Central memory CD4-positive, alpha-beta T cell (primary cell): Measurements from ENCODE around the gene PANK1.

Experiments used
- DNase-seq: peaks from one replicate; pipeline ENCODE4 v3.0.0; 2022
- total RNA-seq, 3 experiments: gene quantifications; one replicate each; lab custom pipeline; 2026; lab: John Stamatoyannopoulos, UW

The PANK1 gene
- 3.3 to 5.1 (median 4.4) reads per million in 3 experiments for total RNA-seq

GRCh38 chr10:89644967-89645741 is at the start of gene PANK1:
TSS of gene PANK1 (minus strand) at chr10:89645242. CDS start at chr10:89644891, 351 bp downstream.
- DNase-seq = peak; percentile 68

- DNase-seq = no peak
These were observed 48.1 kb upstream of the PANK1 start for GRCh38 chr10:89693176-89693575.

GRCh38 chr10:89692416-89692815 is 47.4 kb upstream of the PANK1 start:
- no peak for DNase-seq

GRCh38 chr10:89690027-89690426 is 45.0 kb upstream of the PANK1 start:
- DNase-seq = no peak

GRCh38 chr10:89685936-89686335 is 40.9 kb upstream of the PANK1 start:
- DNase-seq = no peak

- DNase-seq = no peak
These were observed 39.6 kb upstream of the PANK1 start for GRCh38 chr10:89684604-89685003.

GRCh38 chr10:89683883-89684282 is 38.8 kb upstream of the PANK1 start:
- DNase-seq = no peak

GRCh38 chr10:89679986-89680385 is 34.9 kb upstream of the PANK1 start:
- DNase-seq = no peak

- DNase-seq = no peak
These were observed 32.3 kb upstream of the PANK1 start for GRCh38 chr10:89677341-89677740.

GRCh38 chr10:89670926-89671325 is 25.9 kb upstream of the PANK1 start:
- DNase-seq = no peak

- DNase-seq = no peak
These were observed 24.9 kb upstream of the PANK1 start for GRCh38 chr10:89669985-89670384.

GRCh38 chr10:89668386-89669071 is 23.5 kb upstream of the PANK1 start:
- no peak for DNase-seq

- DNase-seq = no peak
These were observed 21.1 kb upstream of the PANK1 start for GRCh38 chr10:89666138-89666537.

- no peak for DNase-seq
These were observed 20.3 kb upstream of the PANK1 start for GRCh38 chr10:89665302-89665701.

GRCh38 chr10:89664203-89664602 is 19.2 kb upstream of the PANK1 start:
- no peak for DNase-seq

GRCh38 chr10:89663144-89663543 is 18.1 kb upstream of the PANK1 start:
- DNase-seq = no peak

- no peak for DNase-seq
These were observed 17.6 kb upstream of the PANK1 start for GRCh38 chr10:89662596-89662995.

- DNase-seq = no peak
These were observed 14.4 kb upstream of the PANK1 start for GRCh38 chr10:89659143-89660131.

- DNase-seq = no peak
These were observed 12.3 kb upstream of the PANK1 start for GRCh38 chr10:89657302-89657701.

- DNase-seq = no peak
These were observed 10.7 kb upstream of the PANK1 start for GRCh38 chr10:89655722-89656121.

- no peak for DNase-seq
These were observed 8.4 kb upstream of the PANK1 start for GRCh38 chr10:89653410-89653869.

GRCh38 chr10:89652806-89653370 is 7.8 kb upstream of the PANK1 start:
- no peak for DNase-seq
